Stimulated activated CD8-positive, alpha-beta memory T cell treated with anti-CD3 and anti-CD28 coated beads, Interleukin-15, amount 100 ng/mL, for 4 hours (primary cell): ENCODE measurements around the gene RFNG.

Experiments used
- DNase-seq, 2 donors: peaks; one replicate each; pipeline ENCODE4 v3.0.0-alpha.2; 2020; ENCODE audit warnings: low read depth in 2 of 2

RFNG gene

GRCh38 chr17:82013772-82014321, 37.8 kb downstream of the RFNG start:
- DNase-seq = no peak

GRCh38 chr17:82013341-82013740, 38.3 kb downstream of the RFNG start:
- no peak for DNase-seq

- DNase-seq = no peak
Observed at GRCh38 chr17:82012640-82013295, 38.8 kb downstream of the RFNG start.

GRCh38 chr17:82012261-82012639, 39.4 kb downstream of the RFNG start:
- no peak for DNase-seq

- no peak for DNase-seq
Observed at GRCh38 chr17:82011617-82012187, 39.9 kb downstream of the RFNG start.

- no peak for DNase-seq
Observed at GRCh38 chr17:82010575-82011525, 40.8 kb downstream of the RFNG start.

- no peak for DNase-seq
Observed at GRCh38 chr17:82009413-82009812, 42.2 kb downstream of the RFNG start.

- no peak for DNase-seq
Observed at GRCh38 chr17:82008941-82009405, 42.6 kb downstream of the RFNG start.

- DNase-seq = no peak
Observed at GRCh38 chr17:82008258-82008940, 43.2 kb downstream of the RFNG start.

GRCh38 chr17:82007495-82008257, 43.9 kb downstream of the RFNG start:
- DNase-seq = no peak

- DNase-seq = no peak
Observed at GRCh38 chr17:82007228-82007494, 44.5 kb downstream of the RFNG start.

- DNase-seq = no peak
Observed at GRCh38 chr17:82006468-82007227, 45.0 kb downstream of the RFNG start.

GRCh38 chr17:82005701-82006348, 45.8 kb downstream of the RFNG start:
- DNase-seq = no peak

- no peak for DNase-seq
Observed at GRCh38 chr17:82004517-82005455, 46.8 kb downstream of the RFNG start.

GRCh38 chr17:82003411-82004381, 47.9 kb downstream of the RFNG start:
- no peak for DNase-seq

- no peak for DNase-seq
Observed at GRCh38 chr17:82001571-82002056, 50.0 kb downstream of the RFNG start.

GRCh38 chr17:82000803-82001570, 50.6 kb downstream of the RFNG start:
- no peak for DNase-seq
